Keratinocyte (primary cell): ENCODE data around the gene SNX17.

Source experiments
- CTCF ChIP-seq, 3 experiments: IDR thresholded peaks in 1 of 3; conservative IDR thresholded peaks in 1 of 3; optimal IDR thresholded peaks in 1 of 3; 2 replicates in 2 of 3; 3 replicates in 1 of 3; pipeline versions ENCODE3 to v1.5.1; 2011; ENCODE audit warnings: low read length in 3 of 3, mild to moderate bottlenecking in 3 of 3, moderate library complexity in 2 of 3, control low read depth in 1 of 3, inconsistent platforms in 1 of 3; ENCODE audit not compliant: insufficient read depth in 2 of 3; ENCODE audit errors: extremely low read depth in 1 of 3
- EZH2 ChIP-seq: IDR thresholded peaks from one replicate; pipeline ENCODE4 v1.6.1; 2012; ENCODE audit warnings: inconsistent platforms, mild to moderate bottlenecking, low read length, moderate library complexity

DNA sequence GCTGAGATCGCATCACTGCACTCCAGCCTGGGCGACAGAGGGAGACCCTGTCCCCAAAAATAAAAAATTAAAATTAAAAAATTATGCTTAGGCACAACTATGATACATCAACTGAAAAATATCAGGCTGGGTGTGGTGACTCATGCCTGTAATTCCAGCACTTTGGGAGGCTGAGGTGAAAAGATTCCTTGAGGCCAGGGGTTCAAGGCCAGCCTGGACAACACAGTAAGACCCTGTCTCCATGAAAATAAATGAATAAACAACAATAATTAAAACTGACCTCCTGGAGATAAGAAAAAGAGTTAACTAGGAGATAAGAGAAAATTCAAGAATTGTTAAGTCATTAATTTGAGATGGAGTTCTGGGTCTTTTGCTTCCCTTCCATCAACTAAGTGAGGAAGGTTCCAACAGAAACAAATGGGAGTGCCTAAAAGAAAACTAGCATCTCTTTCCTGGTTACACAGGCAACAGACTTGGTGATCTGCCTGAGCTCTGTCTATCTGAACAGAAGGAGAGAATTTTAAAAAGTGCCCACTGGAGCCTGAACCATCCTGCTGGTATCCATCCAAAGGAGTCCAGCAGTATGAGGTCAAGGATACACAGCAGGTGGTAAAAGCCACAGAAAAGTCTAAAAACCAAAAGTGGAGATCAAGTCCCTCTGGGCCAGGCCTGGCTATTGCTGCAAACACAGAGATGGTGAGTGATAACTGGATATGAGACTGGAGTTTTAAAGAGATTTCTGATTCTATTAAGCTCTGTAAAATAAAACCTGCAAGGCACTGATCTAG is 30.1 kb downstream of the SNX17 start:
- no peak for TF ChIP-seq CTCF (optimal IDR thresholded peaks at IDR 0.05 in 1 of 3, IDR thresholded peaks at IDR 0.05 in 1 of 3, conservative IDR thresholded peaks at IDR 0.05 in 1 of 3; ENCODE audit: extremely low read depth in 1 of 3, insufficient read depth in 2 of 3, low read length in 3 of 3)
- no peak for TF ChIP-seq EZH2
